Hematopoietic multipotent progenitor cell (in vitro differentiated cells): ENCODE measurements around the gene MORC4. TPM values are rescaled to one million over a fixed set of nuclear protein-coding genes. Genes with fewer than 3 reads are reported as not detected.

Experiments
- total RNA-seq: library from RNA; depleted of rRNA; stranded (reverse); fragments of >200 nt; gene quantifications from one replicate; pipeline ENCODE4 v1.2.3, GENCODE V29; 2012

The MORC4 gene
- total RNA-seq, 1 donor = 0.54 TPM

Other genes with a start within 250 kb of the MORC4 start
- 1.1 TPM for gene TBC1D8B, start 197.5 kb downstream of the MORC4 start, total RNA-seq
- gene RIPPLY1, start 96.9 kb downstream of the MORC4 start, total RNA-seq = not detected
- not detected for gene CLDN2, start 79.8 kb downstream of the MORC4 start, total RNA-seq
- gene RBM41, start 118.6 kb upstream of the MORC4 start, total RNA-seq = 3.0 TPM
- 12.1 TPM for gene NUP62CL, start 206.2 kb upstream of the MORC4 start, total RNA-seq
- gene DNAAF6, start 206.4 kb upstream of the MORC4 start, total RNA-seq = not detected